Anterior cingulate cortex (tissue), 58 donors: ENCODE measurements around the gene ZFC3H1.
"Not testable (repeated sequence)": the region's sequence is repeated elsewhere in the genome, so short reads cannot be mapped to it uniquely, and the experiment has no call there.

ENCODE experiments used
- DNase-seq, 58 donors: peaks; one replicate each; lab custom pipeline; 2025; lab: John Stamatoyannopoulos, UW

Gene ZFC3H1

GRCh38 chr12:71589478-71589881 is 74.2 kb downstream of the ZFC3H1 start:
- DNase-seq, result no peak

DNA sequence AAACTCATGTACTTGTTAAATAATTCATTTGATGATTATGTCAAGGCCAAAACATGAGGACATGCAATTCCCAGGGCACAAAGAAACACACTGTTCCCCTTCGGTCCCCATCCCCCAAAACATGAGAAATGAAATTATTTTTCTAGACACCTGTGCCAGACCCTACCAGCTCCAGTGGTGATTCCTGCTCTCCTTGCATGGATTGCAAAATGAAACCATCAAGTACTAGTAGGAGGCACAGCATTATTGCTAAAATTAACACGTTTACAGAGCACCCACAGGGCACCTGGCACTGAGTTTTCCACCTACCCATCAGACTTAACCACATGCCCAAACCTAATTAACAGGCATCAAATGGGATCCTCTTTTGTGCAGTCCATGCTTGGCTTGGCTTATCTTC is 76.6 kb downstream of the ZFC3H1 start:
- no peak for DNase-seq

DNA sequence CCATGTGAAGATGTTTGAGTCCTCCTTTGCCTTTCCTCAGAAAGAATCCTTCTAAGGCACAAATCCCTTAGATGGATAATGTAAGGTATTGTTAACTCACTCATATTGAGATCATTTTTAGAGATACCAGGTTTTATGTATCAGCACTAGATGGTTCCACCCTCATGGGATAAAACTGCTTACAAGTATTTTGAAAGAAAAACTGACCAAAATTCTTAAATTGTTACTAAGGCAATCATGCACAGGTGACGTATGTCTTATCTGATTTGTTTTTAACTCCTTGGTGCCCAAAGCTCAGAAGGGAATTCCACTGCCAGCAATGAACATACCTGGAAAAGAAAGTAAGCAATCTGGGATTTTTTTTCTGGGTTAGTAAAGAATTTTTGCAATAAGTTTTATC is 78.4 kb downstream of the ZFC3H1 start:
- DNase-seq, result no peak

GRCh38 chr12:71584356-71584755 is 79.3 kb downstream of the ZFC3H1 start:
- DNase-seq, result no peak

DNA sequence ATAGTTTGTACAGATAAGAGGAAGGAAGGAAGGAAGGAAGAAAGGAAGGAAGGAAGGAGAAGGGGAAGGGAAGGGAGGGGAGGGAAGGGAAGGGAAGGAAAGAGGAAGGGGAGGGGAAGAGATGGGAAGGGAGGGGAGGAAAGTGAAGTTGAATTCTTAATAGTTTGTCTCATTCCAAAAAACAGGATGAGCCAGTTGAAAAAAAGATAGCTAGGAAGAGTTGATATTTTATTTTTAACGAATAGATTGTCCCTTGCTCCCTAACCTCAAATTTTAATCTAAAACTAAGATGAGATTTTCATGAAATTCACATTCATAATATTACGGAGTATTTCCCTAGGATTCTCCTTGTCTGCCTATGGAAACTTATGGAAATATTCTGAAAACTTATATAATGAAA is 80.7 kb downstream of the ZFC3H1 start:
- DNase-seq, result no peak

DNA sequence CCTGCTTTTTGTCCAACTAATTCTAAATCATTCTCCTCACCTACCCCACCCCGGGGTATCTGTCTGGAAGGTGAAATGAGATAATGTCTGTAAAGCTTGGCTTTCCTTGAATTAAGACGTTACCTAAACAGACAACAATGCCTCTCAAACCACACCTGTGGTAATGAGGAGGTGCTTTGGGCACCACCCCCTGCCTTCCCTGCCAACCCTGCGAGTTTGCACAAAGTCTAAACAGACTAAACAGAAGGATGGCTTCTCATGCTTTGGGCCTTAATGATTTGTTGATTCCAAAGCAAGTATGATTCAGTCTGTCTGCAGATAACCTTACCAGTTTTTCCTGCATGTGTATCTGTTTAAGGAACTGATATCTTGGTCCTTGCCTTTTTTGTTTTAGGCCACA is 82.4 kb downstream of the ZFC3H1 start:
- no peak for DNase-seq

GRCh38 chr12:71578694-71579258 is 84.9 kb downstream of the ZFC3H1 start:
- no peak for DNase-seq

- DNase-seq, result no peak
Measured at GRCh38 chr12:71576496-71576895, 87.2 kb downstream of the ZFC3H1 start.

DNA sequence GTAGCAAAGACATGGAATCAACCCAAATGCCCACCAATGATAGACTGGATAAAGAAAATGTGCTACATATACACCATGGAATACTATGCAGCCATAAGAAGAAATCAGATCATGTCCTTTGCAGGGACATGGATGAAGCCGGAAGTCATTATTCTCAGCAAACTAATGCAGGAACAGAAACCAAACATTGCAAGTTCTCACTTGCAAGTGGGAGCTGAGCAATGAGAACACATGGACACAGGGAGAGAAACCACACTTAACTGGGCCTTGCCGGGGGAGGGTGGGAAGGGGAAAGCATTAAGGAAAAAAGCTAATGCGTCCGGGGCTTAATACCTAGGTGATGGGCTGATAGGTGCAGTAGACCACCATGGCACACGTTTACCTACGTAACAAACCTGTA is 93.8 kb downstream of the ZFC3H1 start:
- DNase-seq, result not testable (repeated sequence)

- DNase-seq, result peak in 1 of 58 donors; percentile 4
Measured at GRCh38 chr12:71567537-71567936, 96.1 kb downstream of the ZFC3H1 start.

DNA sequence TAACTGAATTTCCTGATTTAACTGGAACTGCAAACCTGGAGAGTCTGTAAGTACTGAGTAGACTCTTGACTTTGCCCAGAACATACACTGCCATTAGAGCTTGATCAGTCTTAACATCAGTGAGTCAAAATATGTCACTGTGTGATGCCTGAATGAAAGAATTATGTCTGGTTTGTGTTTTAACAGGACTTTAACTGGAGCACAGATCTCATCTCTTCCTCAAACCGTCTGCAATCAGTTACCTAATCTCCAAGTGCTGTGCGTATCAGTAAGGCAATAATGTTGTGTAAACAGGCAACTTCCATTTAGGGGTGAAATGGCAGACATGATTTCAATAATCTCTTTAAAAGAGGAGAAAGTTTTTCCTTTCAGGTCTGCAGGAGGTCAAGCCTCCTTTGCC is 97.0 kb downstream of the ZFC3H1 start:
- DNase-seq, result no peak

DNA sequence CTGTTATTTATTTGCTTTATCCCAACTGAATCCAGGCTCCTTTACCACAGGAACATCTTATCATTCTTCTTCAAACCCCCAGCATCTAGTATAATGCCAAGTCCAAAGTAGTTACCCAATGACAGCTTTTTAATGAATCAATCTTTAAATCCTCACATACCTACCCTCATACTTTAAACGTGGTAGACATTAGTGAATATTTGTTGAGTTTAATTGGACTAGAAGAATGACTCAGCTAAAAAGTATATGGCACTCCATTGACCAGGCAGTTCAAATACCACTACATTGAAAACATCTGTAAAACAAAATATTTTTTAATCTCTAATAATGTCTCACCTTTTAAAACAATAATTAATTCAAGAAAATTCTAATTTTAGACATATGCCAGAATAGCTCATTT is 98.1 kb downstream of the ZFC3H1 start:
- no peak for DNase-seq

DNA sequence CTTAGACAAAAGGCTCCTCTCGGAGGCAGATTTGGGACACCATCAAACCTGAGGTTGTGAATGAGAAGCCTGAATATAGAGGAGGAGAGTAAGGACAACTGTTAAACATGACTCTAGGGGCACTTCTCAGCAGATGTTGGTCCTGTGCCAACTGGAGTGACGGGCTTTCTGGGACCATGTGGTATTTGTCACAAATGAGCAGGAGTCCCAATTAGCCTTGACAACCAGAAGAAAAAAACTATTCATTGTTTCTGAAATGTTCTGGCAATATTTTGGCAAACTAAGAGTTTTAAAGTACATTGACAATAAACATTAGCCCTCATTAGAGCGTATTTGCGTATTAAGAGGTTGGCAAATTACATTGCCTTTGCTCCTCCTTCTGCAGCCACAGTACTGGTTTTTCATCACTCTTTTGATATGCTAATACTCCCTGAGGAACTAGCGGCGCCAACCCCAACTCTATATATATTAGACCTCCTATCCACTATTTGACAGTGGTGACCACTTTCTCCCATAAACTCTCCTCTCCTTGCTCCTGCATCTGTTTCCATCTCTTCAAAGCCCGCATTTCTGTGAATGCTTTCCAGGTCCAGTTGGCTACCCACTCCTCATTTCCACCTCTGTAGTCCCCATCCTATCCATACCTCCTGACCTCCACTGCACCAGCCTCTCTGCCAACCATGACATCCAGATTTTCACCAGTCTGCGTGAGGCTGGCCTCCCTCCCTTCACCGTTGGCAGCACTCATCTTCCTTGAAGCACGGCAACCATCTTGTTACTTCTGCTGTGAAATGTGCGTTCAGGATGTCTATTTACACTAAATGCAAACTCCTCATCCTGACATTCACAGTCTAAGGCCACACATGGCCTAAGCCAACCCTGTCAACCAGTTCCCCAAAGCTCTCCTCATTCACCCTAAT is 100.7 kb downstream of the ZFC3H1 start:
- DNase-seq, result peak in 1 of 58 donors; percentile 56
